GM12873 (cell line): ENCODE measurements around the gene NUB1.

Source experiments
- CTCF ChIP-seq: IDR thresholded peaks from 2 replicates; pipeline ENCODE4 v1.5.1; 2012; ENCODE audit warnings: low read depth, mild to moderate bottlenecking, moderate library complexity, low read length, control low read depth; ENCODE audit not compliant: insufficient read depth; ENCODE audit errors: missing control alignments

The NUB1 gene

GRCh38 chr7:151373599-151373998 is 32.0 kb downstream of the NUB1 start:
- TF ChIP-seq CTCF = no peak

- no peak for TF ChIP-seq CTCF
Measured at GRCh38 chr7:151374139-151374538, 32.5 kb downstream of the NUB1 start.

GRCh38 chr7:151374726-151375125 is 33.1 kb downstream of the NUB1 start:
- TF ChIP-seq CTCF = no peak

GRCh38 chr7:151375530-151376217 is 34.1 kb downstream of the NUB1 start:
- TF ChIP-seq CTCF = no peak

GRCh38 chr7:151376218-151376902 is 34.7 kb downstream of the NUB1 start:
- TF ChIP-seq CTCF = no peak

GRCh38 chr7:151377406-151377805 is 35.8 kb downstream of the NUB1 start:
- no peak for TF ChIP-seq CTCF

- TF ChIP-seq CTCF = no peak
Measured at GRCh38 chr7:151378011-151378410, 36.4 kb downstream of the NUB1 start.
